Measurements from ENCODE around the gene ADARB2.

The ADARB2 gene

DNA sequence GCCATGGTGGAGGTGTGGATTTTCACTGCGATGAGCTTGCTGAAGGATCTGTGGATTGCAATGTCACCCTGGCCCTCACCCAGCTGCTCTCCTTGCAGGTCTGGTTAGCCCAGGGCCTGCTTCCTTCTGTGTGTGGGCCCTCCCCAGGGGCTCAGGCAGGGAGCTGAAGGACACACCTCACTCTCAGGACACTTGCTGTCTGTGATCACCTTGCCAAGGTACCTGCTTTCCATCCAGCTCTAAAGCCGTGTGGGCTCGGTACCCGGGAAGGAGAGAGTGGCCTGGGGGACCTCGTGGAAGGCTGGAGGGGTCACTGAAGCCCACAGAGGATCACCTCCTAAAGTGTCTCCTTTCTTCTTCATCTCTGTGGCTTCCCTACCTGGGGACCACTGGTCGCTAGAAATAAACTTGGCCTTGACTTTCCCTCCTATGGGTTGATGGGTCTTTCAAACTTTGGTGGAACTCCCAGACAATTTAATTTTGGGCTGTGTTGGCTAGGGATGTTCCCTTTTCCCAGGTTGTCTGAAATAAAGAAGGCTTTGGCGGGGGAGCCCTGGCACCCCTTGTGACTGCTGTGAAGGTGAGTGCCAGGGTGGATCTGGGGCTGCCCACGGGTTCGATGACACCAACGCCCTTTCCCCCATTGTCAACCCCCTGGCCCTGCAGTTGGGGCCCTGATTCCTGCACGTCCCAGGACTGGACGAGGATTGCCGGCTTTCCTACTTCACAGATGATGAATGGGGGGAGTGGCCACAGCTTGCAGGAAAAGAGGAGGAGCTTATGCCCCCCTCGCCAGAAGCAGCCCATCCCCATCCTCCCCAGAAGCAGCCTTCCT is 331.0 kb downstream of the ADARB2 start:
- in situ Hi-C loops (cut with MboI; ENCODE audit: low sequenced_read_pairs, unreplicated experiment), result no loop called here
- TF ChIP-seq, protein P1, sequence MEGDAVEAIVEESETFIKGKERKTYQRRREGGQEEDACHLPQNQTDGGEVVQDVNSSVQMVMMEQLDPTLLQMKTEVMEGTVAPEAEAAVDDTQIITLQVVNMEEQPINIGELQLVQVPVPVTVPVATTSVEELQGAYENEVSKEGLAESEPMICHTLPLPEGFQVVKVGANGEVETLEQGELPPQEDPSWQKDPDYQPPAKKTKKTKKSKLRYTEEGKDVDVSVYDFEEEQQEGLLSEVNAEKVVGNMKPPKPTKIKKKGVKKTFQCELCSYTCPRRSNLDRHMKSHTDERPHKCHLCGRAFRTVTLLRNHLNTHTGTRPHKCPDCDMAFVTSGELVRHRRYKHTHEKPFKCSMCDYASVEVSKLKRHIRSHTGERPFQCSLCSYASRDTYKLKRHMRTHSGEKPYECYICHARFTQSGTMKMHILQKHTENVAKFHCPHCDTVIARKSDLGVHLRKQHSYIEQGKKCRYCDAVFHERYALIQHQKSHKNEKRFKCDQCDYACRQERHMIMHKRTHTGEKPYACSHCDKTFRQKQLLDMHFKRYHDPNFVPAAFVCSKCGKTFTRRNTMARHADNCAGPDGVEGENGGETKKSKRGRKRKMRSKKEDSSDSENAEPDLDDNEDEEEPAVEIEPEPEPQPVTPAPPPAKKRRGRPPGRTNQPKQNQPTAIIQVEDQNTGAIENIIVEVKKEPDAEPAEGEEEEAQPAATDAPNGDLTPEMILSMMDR (IDR thresholded peaks at IDR 0.05; ENCODE audit: borderline replicate concordance, control extremely low read depth, extremely low read depth, insufficient read depth, missing control alignments), result no peak
- DNase-seq (ENCODE audit: low spot score), result no peak

- TF ChIP-seq, protein P1 (IDR thresholded peaks at IDR 0.05; ENCODE audit: borderline replicate concordance, control extremely low read depth, extremely low read depth, insufficient read depth, missing control alignments), result no peak
- DNase-seq (ENCODE audit: low spot score), result no peak
- in situ Hi-C loops (cut with MboI; ENCODE audit: low sequenced_read_pairs, unreplicated experiment), result no loop called here
Observed at GRCh38 chr10:1404323-1405260, 332.7 kb downstream of the ADARB2 start.

DNA sequence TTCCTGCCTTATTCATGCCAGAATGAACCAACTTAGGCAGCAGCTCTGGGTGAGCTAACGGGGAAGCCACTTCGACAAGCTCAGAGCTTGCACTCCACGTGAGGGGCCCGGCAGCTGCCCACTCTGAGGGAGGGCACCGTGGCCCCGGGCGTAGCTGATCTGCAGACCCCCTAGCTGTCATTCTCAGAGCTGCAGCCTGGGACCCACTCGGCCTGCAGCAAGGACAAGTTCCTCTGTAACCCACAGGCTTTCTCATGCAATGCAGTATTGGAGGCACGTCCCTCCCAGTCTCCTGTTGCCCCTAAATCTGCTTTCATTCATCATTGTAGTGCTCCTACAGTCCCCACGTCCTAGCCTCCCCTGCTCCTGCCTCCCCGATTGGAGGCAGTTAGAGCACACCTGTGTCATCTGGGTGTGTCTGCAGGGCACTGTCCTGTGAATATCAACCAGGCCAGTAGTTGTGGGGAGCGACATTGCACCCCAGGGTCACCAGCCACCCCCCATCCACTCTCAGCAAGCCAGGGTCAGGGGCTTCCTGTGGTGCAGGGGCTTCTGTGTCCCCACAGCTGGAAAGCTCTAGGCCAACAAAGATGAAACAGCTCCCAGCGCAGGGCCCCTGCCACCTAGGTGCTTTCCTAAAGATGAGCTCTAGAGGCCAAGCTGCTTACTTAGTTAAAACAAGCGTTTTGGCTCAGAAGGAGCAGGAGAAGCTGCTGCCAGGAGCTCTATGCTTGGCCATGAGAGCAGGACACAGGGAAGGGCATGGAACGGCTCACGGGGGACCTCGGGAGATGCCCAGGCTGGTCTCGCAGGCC is 333.6 kb downstream of the ADARB2 start:
- TF ChIP-seq, protein P1 (IDR thresholded peaks at IDR 0.05; ENCODE audit: borderline replicate concordance, control extremely low read depth, extremely low read depth, insufficient read depth, missing control alignments), result no peak
- no peak for DNase-seq (ENCODE audit: low spot score)
- in situ Hi-C loops (cut with MboI; ENCODE audit: low sequenced_read_pairs, unreplicated experiment), result no loop called here

DNA sequence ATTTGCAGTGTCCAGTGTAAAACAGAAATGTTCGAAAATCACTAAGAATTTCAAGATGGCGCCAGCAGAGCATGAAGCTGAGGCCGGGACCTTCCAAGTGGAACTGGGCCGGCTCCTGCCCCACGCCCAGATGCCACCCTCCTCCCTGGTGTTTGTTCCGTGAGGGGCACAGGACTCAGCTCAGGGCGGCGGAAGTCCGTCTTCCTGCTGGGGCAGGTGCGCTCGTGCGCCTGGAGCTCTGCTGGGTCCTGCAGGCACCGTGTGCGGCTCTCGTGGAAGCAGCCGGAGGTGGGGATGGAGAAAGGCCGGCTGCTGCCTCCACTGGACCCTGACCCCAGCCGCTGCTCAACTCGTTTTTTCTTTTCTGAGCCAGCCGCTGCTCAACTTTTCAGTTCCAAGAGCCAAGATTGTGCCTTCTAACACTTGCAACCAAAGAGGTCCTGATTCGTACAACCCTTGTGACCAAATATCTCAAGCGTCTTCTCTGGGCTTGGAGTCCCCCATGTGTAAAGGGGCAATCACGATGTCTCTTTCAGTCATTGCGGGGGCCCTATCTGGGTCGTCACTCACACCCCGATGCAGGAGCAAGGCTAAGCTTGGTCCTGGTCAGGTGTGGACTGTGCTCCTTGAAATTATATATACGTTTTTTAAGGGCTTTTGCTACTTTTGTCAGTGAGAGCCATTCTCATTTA is 334.4 kb downstream of the ADARB2 start:
- TF ChIP-seq, protein P1 (IDR thresholded peaks at IDR 0.05; ENCODE audit: borderline replicate concordance, control extremely low read depth, extremely low read depth, insufficient read depth, missing control alignments), result no peak
- in situ Hi-C loops (cut with MboI; ENCODE audit: low sequenced_read_pairs, unreplicated experiment), result no loop called here
- DNase-seq (ENCODE audit: low spot score), result no peak

DNA sequence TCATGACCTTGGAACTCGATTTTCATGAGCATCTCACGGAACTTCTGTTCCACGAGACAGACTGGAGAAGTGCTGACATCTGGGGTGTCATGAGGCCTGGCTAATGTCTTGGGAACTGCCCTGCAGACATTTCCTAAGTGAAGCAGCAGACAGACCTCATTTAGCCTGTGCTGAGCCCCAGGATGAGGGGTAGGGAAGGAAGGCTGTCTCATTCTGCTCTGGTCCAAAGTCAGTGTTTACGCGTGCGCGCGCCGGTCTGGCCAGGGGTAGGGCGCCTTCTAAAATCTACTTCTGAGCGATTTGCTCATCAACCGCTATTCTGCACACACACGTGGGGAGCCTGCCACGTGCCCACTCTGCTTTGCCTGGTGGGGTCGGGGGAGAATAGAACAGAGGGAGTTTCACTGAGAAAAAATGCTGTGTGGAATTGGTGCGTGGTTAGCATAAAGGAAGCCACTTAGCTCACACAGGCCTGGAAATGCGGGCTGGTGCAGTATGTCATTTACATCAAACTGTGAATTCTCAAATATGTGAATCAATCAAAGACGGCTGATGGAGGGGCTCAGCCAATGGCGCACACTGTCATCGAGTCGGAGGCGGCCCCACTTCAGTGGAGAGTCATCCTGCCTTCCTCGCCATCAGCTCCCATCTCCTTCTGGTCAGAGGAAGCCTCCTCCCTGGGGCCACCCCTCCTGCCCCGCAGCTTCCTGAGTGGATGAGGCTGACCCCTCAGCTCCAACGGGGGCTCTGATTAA is 335.1 kb downstream of the ADARB2 start:
- TF ChIP-seq, protein P1 (IDR thresholded peaks at IDR 0.05; ENCODE audit: borderline replicate concordance, control extremely low read depth, extremely low read depth, insufficient read depth, missing control alignments), result no peak
- in situ Hi-C loops (cut with MboI; ENCODE audit: low sequenced_read_pairs, unreplicated experiment), result no loop called here
- no peak for DNase-seq (ENCODE audit: low spot score)

Measured in GM13976 (cell line).